ENCODE results near the gene REEP1.
"Not testable (repeated sequence)": the region's sequence is repeated elsewhere in the genome, so short reads cannot be mapped to it uniquely, and the experiment has no call there.

REEP1 gene

DNA sequence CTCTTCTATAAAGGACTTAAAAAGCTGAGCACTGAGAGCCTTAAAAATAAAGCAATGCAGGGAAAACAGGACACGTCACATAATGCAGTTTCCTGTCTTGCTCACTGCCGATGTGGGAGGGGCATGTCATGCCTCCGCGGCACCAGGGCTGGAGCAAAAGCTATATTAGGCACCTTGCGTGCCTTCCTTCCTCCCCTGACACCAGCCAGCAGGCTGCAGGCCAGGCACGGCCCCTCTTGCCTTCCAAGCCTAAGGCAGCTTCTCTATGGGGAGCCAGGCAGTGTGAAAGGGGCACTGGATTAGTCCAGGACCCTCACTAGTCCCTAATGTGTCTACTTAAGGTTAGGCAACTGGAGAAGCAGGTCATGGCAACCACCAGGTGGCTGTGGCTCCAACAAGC is 111.8 kb downstream of the REEP1 start:
- DNase-seq (ENCODE audit: low read depth, low spot score): no peak

DNA sequence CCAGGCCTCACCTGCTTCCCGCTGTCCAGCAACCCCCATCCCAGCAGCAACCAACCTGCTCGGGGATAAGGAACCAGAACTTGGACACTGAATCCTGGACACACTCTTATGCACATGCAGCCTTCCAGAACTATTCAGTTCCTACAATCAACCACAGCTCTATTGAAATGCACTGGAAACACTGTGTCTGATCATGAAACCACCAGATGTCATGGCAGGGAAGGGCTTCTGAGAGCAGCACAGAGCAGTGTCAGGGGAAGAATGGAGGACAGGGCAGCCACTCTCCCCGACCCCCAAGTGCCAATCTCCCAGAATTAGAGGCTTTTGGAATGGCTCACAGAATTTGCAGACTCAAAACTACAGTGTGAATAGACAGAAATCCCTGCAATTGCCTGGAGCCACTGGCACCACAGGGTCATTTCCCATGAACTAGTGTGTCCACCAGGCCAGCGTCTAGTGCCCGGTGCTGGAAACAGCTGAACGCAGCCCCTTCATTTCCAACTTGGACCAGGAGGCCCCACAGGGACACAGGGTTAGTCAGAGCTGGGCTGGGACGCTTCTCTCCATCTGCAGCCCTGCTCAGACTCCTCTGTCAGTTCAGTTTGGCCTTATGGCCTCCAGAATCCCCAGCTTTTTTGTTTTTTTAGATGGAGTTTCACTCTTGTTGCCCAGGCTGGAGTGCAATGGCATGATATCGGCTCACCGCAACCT is 112.6 kb downstream of the REEP1 start:
- no peak for DNase-seq (ENCODE audit: low read depth, low spot score)

DNA sequence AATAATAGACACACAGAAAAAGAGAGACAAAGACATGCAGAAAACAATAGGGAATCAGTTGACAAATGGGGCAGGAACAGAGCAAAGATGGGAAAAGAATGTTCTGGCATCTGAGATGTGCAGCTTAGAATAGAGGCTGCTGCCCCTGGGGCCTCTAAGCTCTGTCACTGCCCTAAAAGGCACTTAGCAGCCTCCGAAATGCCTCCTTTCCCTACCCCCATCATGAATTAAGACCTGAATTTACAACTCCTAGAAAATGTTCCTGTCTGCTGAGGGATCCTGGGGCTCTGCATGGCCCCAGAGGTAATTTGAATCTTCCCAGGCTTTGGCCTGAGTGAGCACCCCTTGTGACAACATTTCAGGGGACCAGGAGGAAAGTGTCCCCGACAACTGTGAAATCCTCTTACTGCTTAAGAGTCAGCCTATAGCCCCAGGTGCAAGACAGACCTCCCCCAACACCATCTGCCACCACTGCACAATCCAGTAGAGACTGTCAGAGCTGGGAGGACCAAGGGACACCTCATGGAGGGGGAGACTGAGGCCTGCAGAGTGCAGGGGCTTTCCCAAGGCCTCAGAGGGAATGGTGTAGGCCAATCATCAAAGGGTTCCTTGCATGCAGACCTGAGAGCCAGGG is 113.4 kb downstream of the REEP1 start:
- DNase-seq (ENCODE audit: low read depth, low spot score): no peak

DNA sequence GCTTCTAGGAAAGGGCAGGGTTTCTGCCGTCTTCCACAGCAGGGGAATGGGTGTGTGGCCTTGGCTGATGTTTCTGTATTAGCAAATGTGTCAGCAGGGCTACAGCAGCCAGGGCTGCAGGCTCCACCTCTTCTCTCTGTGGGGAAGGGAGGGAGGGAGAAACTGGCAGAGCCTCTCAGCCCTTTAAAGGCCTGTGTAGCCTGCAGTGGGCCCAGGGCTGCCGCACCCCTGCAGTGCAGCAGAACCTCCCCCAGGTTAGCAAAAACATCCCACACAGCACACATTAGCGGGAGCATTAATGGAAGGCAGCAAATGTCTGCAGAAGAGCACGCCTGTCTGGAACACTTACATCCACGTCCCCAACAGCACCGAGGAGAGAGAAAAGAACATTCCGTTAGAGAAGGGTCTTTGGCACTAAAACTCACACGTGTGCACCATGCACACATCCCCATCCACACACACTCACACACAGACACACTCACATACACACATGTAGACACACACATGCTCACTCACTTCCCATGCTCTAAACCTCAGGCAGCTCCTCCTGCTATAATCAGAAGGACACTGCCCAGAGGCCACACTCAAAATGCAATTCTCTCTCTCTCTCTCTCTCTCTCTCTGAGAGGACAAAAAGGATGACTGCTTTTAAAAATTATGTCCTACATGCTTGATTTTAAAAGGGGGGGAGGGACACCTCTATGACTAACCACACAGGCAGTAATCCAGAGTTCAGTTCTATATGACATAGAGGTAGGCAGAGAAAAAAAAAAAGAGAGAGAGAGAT is 114.1 kb downstream of the REEP1 start:
- peak; percentile 45 for DNase-seq (ENCODE audit: low read depth, low spot score)

DNA sequence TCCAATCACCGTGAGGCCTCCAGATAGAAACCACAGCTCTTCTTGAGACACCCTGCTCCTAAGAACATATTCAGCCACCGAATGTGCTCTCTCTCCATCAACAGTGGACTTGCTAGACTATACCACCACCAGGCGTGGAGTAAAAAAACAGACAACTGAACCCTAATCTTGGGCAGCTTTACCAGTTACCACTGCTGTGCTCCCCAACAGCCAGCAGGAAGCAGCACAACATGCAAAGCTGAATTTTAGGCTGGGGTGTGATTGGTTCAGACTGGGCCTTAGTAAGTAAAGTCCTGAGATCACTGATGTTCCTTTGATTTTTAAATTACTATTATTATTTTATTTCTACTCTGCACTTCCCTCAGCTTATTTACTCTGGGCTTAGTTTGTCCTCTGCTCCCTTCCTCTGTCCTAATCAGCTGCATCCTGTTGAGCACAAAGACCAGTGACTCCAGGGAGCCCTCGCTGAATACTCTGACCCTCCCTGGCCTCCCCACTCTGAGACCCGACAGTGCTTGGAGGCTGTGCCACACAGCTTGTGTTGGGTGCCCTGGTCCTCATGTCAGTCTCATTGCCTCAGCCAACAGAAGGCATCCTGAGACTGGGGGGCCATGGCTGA is 116.3 kb downstream of the REEP1 start:
- peak; percentile 79 for DNase-seq (ENCODE audit: low read depth, low spot score)

DNA sequence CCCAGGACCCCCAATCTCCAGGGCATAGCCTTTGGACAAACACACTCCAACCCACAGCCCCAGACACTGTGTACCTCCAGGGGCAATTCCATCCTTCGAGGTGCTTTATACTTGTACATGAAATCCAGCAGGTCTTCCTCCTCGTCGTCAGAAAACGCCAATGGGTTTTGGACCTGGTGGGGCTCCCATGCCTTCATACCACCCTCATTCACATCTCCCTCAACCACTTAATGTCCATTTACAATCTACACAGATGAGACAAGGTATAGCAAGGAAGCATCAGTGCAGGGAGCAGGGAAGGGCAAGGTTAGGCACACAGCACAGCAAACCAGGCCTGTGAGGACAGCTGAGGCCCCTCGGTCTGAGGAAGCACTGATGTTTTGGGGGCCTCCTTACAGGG is 117.5 kb downstream of the REEP1 start:
- no peak for DNase-seq (ENCODE audit: low read depth, low spot score)

DNA sequence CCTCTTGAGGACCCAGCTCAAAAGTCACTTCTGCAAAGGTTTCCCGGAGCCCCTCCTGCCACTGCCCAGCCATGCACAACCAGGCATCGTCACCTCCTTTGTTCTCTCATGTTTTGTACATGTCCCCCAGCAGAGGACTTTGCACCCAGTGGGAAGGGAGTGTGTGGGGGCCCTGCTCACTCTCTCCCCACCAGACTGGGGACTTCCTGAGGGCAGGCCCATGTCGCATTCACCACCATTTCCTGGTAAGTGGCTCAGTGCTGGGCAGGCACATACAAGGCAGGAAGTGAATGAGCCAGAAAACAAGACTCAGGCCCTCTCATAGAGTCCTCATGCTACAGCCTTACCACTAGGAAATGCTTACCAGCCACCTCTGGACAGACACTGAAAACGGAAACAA is 119.3 kb downstream of the REEP1 start:
- DNase-seq (ENCODE audit: low read depth, low spot score): no peak

DNA sequence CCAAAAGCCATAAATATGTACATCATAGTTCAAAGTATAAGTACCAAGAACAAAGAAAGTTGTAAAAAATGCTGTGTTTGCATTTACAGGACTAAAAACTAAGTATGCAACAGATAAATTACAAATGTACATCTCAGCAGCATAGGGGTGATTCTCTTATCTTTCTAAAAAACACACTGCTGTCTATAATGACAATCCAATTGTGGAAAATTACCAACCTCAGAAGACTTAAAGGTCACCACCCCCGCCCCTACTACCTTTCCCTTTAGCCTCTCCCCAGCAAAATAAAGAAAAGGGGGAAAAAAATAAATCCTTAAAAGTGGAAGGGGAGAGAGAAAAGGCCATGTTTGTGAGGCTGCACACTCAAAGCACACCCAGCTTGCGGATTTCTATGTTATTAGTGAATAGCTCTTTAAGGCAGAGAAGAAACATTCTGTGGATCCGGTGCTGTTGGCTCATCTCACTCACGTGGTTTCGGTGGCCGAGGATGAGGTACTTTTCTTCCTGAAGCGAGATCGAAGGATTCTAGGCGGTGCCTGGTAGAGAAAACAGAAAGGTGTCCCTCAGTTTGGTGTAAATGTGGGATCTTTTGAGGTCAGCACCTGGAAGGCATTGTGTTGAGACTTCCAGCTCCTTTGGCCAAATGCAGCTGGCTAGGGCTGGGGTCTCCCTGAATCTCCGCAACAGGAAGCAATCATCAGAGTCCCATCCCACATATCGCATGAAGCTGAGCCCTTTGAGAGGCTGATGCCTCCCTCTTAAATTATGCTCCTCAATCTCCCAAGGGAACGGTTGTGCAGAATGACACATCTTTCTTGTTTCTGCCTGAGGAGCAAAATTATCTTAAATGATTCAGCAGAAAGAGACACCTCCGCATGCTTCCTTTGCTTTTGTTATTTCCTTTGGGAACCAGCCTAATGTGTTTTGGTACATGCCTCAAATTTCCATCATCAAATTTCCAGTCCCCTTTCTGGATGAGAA is 120.6 kb downstream of the REEP1 start:
- no peak for DNase-seq (ENCODE audit: low read depth, low spot score)

DNA sequence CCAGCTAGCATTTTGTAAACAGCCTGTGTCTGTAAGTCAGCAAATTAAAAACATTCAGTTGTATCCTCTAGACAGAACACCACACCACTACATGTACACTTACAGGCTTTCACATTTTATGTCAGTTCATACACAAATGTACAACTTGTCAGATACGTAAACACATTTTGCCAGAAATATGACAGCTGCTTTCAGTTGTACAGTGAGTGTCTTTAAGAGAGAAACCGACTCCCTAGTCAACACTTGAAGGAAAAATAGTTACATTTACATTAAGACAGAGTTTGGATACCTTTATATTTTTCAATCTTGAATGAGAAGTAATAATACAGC is 123.0 kb downstream of the REEP1 start:
- no peak for DNase-seq (ENCODE audit: low read depth, low spot score)

DNA sequence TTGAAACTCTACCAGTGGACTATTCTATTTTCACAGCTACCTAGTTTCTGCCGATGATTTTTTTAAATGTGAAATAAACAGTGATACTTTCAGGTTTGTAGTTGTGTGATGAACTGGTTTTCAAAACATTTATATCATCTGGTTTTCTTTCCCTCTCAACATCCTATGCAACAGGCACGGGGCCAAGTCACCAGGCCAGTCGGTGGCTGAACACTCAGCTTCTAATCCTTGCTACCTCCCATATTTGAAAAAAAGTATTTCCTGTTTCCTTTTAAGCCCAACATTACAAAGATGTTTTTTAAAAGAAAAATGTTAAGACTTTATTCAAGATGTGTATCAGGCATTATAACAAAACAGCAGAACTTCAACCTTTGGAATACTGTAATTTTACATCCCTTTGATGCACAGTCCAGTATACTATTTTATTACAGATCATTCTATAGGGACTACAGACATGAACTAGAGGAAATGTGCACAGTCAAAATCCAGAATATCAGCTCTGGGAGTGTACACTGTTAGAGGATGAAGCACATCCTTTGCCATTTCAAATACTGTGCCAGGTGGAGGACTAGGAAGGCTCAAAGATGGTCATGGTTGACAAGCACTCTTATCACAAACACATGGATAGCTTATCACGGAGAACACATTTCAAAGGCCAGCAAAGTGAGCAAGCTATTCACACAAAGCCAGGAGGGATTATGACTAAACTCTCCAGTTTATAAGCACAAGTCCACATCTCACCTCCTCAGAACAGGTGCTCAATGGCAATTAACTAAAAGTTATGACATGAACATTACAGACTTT is 123.5 kb downstream of the REEP1 start:
- no peak for DNase-seq (ENCODE audit: low read depth, low spot score)

DNA sequence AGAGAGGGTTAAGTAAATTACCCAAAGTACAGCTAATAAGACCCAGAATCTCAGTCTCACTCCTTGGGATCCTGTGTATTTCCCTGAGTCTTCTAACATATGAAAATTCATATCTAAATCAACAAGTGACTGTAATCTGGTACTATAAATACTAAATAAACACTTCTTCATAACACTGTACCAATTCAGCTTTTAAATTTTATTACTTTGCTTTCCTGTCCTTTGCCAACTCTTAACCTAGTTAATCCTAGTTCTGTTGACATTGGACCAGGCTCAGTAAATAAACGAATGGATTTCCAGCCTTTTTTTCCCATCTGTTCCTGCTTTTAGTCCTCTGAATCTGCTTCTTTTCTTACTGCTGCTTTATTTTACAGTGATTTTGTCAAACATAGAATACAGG is 124.4 kb downstream of the REEP1 start:
- DNase-seq (ENCODE audit: low read depth, low spot score): no peak

DNA sequence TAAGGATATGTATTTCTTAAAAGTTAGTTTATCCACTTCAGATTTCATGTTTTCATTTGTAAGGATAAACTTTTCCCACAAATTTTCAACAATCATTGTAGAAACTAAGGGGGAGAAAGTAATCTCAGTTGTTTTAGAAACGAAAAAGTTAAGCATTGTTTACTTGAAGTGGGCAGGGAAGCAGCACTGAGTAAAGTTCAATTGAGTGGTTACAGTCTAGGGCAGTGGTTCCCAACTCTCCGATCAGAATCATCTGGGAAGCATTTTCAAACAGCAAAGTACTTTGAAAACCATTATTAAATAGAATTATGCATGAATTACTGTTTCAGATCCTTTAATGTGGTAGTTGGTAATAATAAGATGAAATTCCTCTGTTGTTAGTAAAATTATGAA is 125.6 kb downstream of the REEP1 start:
- no peak for DNase-seq (ENCODE audit: low read depth, low spot score)

DNA sequence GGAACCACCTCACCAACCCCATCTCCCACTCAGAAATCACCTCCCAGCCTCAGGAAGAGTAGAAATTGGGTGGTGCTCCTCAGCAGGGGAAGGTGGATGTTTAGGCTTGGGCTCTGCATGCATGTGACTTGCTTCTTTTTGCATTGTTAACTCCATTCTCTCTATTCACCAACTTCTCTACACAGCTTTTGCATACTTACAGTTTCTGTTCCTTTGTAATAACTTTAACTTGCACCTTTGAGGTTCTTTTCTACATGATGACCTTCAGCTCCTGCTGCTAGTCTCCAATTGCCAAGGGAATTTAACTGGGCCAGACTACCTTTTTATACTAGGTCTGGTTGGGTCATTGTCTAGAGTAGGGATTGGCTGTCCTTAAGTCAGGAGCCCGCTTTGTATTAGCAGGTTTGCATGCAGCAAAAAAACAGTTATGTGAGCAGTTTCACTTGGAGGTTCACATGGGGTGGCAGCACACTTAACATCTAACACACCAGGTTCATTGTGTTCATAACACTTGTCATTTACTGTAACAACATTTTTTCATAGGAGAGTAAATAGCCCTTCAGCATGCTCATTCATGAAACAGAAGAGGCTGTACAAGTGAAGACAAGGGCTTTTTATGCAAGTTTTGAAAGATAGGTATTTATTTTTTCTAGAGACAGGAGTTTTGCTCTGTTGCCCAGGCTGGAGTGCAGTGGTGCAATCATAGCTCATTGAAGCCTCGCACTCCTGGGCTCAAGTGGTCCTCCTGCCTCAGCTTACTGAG is 126.2 kb downstream of the REEP1 start:
- DNase-seq (ENCODE audit: low read depth, low spot score): no peak

DNA sequence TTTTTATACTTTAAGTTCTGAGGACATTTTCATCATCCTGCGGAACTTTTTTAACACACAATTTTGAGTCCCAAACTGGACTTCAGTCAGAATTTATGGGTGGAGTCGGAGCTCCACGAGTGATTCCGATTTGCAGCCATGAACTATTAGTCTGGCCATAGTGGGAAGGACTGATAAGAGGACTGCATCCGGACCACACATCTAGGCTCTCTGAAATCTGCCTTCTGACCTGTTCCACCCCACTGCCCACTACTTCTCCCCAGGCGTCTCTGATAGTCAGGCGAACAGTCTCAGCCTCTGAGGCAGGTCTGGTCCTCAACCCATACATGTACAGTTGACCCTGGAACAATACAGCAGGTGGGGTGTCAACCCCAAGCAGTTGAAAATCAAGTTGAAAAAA is 133.0 kb downstream of the REEP1 start:
- no peak for DNase-seq (ENCODE audit: low read depth, low spot score)

DNA sequence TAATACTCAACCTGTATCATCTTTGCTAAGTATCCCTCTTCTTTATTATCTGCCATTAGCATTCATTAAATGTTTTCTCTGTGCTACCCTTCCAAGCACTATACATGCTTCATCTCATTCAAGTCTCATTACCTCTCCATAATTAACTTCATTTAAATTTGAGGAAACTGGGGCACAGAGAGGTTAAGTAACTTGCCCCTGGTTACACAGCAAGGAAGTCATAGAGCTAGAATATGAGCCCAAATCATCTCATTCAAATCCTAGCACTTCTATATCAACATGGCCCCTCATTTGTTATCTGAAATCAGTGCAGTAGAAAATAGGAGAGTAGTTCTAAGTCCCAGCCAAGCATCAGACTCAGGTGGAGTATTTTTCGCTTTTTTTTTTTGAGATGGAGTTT is 133.8 kb downstream of the REEP1 start:
- no peak for DNase-seq (ENCODE audit: low read depth, low spot score)

DNA sequence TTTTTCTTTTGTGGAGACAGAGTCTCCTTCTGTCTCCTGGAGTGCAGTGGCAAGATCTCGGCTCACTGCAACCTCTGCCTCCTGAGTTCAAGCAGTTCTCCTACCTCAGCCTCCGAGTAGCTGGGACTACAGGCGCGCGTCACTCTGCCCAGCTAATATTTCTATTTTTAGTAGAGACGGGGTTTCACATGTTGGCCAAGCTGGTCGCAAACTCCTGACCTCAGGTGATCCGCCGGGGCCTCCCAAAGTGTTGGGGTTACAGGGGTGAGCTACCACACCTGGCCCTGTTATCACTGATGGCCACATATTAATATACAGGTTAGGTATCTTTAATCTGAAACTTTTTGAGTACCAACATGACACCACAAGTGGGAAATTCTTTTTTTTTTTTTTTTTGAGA is 134.7 kb downstream of the REEP1 start:
- DNase-seq (ENCODE audit: low read depth, low spot score): no peak

DNA sequence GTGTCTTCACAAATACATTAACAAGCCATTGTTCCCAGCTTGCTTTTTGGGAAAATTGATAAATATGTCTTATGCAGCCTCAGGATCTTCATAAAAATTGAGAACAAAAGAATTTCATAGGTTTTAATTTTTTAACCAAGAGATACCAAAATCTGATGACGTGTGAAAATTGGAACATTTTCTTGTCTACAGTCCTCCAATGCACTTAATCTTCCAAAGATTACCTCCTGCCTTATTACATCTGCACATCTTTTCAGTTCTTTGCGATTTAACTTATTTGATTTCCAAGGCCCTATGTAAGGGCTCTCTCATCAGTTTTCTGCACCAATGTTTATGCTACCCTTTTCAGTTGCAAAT is 135.1 kb downstream of the REEP1 start:
- DNase-seq (ENCODE audit: low read depth, low spot score): no peak

DNA sequence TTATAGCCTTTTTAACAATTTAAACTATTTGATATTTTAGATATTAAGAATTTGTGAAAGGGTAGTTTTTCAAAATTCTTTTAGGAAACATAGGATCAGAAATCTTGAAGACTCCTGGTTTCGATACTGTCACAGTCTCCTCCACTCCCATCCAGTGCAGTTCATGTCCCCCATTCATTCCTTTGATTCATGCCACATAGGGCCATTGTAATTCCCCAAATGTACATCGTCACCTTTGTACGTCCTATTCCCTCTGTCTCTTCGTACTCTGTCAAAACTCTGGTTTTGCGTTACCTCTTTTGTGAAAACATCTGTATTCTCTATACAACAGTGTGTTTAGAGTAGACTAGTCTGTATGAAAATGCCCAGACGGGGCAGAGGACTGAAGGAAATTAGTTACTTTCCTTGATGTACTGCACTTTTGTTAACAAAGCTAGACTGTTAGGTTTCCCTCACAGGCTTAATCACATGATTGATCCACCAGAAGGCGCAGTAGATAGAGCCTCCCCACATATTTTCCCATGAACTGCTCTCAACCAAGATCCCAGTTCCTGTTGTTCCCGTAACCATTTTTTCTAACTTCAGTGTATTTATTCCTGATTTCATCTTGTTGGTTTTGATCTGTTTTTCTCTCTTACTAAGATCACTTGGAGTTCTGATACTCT is 135.6 kb downstream of the REEP1 start:
- DNase-seq (ENCODE audit: low read depth, low spot score): no peak

DNA sequence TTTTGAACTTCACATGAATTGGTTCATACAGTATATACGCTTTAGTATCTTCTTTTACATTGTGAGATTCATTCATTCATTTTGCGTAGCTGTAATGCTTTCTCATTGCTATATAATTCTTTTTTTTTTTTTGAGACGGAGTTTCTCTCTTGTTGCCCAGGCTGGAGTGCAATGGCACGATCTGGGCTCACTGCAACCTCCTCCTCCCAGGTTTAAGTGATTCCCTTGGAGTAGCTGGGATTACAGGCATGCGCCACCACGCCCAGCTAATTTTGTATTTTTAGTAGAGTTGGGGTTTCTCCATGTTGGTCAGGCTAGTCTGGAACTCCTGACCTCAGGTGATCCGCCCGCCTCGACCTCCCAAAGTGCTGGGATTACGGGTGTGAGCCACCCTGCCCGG is 136.9 kb downstream of the REEP1 start:
- not testable (repeated sequence) for DNase-seq (ENCODE audit: low read depth, low spot score)

Measured in ELF-1 (cell line).